Measurements from ENCODE around the gene SPATS2L.

The SPATS2L gene

GRCh38 chr2:200350850-200351285, 44.4 kb downstream of the SPATS2L start:
- no peak for DNase-seq (ENCODE audit: low read depth)

- DNase-seq (ENCODE audit: low read depth), result no peak
Measured at GRCh38 chr2:200351815-200352214, 45.3 kb downstream of the SPATS2L start.

- no peak for DNase-seq (ENCODE audit: low read depth)
Measured at GRCh38 chr2:200352636-200353035, 46.1 kb downstream of the SPATS2L start.

GRCh38 chr2:200353120-200353519, 46.6 kb downstream of the SPATS2L start:
- DNase-seq (ENCODE audit: low read depth), result no peak

GRCh38 chr2:200353874-200354273, 47.4 kb downstream of the SPATS2L start:
- no peak for DNase-seq (ENCODE audit: low read depth)

- DNase-seq (ENCODE audit: low read depth), result no peak
Measured at GRCh38 chr2:200354833-200355751, 48.6 kb downstream of the SPATS2L start.

GRCh38 chr2:200356321-200356720, 49.8 kb downstream of the SPATS2L start:
- DNase-seq (ENCODE audit: low read depth), result no peak

GRCh38 chr2:200356857-200357384, 50.4 kb downstream of the SPATS2L start:
- DNase-seq (ENCODE audit: low read depth), result no peak

- DNase-seq (ENCODE audit: low read depth), result no peak
Measured at GRCh38 chr2:200357845-200358244, 51.4 kb downstream of the SPATS2L start.

GRCh38 chr2:200359552-200359951, 53.1 kb downstream of the SPATS2L start:
- DNase-seq (ENCODE audit: low read depth), result no peak

GRCh38 chr2:200360364-200360763, 53.9 kb downstream of the SPATS2L start:
- DNase-seq (ENCODE audit: low read depth), result no peak

GRCh38 chr2:200362202-200362917, 55.9 kb downstream of the SPATS2L start:
- DNase-seq (ENCODE audit: low read depth), result no peak

- DNase-seq (ENCODE audit: low read depth), result no peak
Measured at GRCh38 chr2:200363279-200363678, 56.8 kb downstream of the SPATS2L start.

- DNase-seq (ENCODE audit: low read depth), result no peak
Measured at GRCh38 chr2:200364142-200364541, 57.6 kb downstream of the SPATS2L start.

GRCh38 chr2:200364620-200365019, 58.1 kb downstream of the SPATS2L start:
- no peak for DNase-seq (ENCODE audit: low read depth)

- DNase-seq (ENCODE audit: low read depth), result no peak
Measured at GRCh38 chr2:200365209-200365608, 58.7 kb downstream of the SPATS2L start.

- no peak for DNase-seq (ENCODE audit: low read depth)
Measured at GRCh38 chr2:200367155-200367554, 60.7 kb downstream of the SPATS2L start.

GRCh38 chr2:200369886-200370285, 63.4 kb downstream of the SPATS2L start:
- DNase-seq (ENCODE audit: low read depth), result no peak

- no peak for DNase-seq (ENCODE audit: low read depth)
Measured at GRCh38 chr2:200373231-200373630, 66.7 kb downstream of the SPATS2L start.

GRCh38 chr2:200373973-200374416, 67.5 kb downstream of the SPATS2L start:
- no peak for DNase-seq (ENCODE audit: low read depth)

- DNase-seq (ENCODE audit: low read depth), result no peak
Measured at GRCh38 chr2:200376513-200377354, 70.2 kb downstream of the SPATS2L start.

All from stimulated activated CD8-positive, alpha-beta memory T cell treated with anti-CD3 and anti-CD28 coated beads, Interleukin-7, amount 100 ng/mL, for 24 hours (primary cell).